Ramos (cell line): ENCODE measurements around the gene SPSB1.

ENCODE experiments used
- in situ Hi-C: fragments of 300-500 bp; cut with MboI; formaldehyde crosslinking; loops from one replicate; pipeline ENCODE4 v1.14.3; 2022; ENCODE audit warnings: low sequenced_read_pairs; ENCODE audit not compliant: unreplicated experiment

The SPSB1 gene

DNA sequence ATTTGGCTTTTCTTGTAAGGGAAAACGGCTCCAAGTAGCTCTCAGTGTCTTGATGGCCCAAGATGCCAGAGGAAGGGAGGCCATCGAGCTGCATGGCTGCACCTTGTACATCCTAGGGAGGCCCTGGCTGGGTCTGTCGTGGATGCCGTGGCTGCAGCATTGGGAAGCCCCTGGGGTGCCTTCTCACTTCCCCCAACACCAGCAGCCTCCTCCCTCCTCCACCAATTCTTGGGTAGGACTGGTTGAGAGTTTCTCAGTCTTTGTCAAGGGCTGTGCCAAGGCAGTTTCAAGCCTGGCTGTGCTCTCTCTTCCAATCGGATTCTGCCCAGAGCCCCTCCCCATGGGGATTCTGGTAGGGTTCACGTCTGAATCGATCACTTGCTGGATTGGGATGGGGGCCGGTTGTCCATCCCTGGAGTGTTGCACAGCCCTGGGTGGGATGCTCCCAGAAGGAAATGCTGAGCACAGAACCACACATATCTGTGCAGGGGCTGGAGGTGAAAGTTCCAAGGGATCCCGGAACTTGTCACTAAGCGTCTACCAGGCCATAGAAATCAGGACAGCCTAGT lies 14.0 kb upstream of the SPSB1 start:
- in situ Hi-C loops = no loop called here

DNA sequence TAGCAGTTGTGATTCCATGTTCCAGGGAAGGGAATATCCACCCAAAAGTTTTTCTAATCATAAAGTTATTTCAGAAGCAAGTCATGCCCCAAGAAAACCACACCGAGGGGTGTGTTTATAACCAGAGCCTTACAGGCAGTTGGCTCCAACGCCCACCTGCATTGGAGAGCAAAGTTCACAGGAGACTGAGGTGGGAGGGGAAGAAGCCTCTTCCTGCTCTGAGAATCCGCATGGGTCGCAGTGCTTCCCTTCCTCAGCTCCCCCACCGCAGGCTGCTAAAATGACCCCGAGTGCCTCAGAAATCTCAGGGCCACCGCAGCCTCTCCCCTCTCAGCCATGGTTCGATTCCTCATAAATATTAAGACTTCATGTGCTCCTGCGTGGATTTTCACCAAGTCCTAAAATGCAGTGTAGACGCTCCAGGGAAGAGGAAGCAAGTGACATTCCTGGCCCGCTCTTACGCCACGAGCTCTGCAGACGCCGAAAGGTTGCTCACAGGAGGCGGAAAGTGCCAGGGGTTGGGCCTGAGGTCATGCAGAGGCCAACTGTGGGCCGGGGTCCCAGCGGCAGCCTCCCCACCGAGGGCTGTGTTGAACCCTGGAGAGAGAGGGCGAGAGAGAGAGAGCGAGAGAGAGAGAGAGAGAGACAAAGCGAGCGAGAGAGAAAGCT lies 13.4 kb upstream of the SPSB1 start:
- in situ Hi-C loops = no loop called here

DNA sequence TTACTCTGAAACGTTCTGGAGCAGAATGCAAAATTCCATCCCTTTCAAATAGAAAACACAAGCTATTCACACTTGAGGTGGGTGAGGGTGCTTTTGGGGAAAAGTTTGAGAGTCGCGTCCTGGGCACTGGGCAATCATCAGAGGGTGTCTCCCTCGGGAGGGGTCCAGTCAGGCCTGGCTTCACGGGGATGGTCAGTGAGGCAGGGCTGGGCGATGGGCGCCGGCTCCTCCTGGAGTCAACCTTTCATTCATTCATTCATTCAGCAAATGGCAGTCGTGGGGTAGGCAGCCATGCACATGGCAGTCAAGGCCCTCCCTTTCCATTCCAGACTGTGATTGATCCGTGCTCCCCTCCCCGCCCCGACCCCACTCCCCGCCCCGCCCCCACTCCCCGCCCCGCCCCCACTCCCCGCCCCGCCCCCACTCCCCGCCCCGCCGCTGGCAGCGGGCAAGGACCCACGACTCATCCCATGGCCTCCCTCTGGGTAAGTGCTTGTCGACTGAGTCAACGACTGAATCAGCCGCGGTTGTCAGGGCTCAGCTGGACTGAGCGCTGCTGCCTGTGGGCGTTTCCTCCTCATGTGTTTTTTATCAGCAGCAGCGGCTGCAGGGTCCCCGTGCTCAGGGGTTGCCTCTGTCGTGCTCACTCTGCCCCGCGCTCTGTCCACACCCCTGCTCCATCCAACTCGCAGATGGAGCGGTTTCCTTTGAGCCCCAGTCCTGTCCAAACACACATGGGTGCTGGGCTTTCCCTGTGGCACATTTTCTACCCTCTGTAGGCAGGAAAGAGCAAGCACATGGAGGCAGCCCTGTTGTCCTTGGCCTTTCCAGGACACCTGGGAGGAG lies 12.5 kb upstream of the SPSB1 start:
- in situ Hi-C loops = loop anchor here (10.0 kb wide), 1 partner anchor 205 kb away; no protein-coding TSS in a partner anchor

DNA sequence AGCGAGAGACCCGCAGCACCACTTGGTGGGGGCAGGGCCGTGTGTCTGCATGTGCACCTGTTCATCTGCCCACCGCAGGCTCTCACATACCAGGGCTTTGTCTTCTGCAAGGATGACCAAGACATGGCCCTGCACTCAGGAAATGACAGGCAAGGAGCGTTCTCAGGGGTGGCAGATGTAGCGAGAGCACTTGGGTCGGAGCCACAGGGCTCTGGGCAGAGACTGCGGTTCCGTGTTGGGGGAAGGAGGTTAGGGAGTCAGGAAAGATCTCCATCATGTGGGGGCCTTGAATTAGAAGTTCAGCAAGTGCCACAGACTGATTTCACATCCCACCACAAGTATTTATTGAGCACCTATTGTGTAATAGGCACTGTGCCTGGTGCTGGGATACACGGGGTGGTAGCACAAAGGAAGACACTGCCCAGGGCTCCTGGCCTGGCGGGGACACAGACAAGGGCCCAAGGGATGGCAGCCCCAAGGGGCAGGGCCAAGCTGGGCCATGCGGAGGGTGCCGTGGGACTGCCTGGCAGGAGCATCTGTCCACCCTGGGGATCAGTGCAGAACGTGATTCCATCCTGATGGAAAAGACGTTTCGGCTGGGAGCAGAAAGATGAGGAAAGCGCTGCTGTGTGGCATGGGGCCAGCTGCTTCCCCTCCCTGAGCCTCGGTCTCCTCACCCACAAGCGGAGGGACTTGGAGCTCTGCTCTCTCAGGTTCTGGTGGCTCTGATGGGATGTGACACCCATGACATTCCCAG lies 11.4 kb upstream of the SPSB1 start:
- in situ Hi-C loops = loop anchor here (10.0 kb wide), 1 partner anchor 204 kb away; no protein-coding TSS in a partner anchor

DNA sequence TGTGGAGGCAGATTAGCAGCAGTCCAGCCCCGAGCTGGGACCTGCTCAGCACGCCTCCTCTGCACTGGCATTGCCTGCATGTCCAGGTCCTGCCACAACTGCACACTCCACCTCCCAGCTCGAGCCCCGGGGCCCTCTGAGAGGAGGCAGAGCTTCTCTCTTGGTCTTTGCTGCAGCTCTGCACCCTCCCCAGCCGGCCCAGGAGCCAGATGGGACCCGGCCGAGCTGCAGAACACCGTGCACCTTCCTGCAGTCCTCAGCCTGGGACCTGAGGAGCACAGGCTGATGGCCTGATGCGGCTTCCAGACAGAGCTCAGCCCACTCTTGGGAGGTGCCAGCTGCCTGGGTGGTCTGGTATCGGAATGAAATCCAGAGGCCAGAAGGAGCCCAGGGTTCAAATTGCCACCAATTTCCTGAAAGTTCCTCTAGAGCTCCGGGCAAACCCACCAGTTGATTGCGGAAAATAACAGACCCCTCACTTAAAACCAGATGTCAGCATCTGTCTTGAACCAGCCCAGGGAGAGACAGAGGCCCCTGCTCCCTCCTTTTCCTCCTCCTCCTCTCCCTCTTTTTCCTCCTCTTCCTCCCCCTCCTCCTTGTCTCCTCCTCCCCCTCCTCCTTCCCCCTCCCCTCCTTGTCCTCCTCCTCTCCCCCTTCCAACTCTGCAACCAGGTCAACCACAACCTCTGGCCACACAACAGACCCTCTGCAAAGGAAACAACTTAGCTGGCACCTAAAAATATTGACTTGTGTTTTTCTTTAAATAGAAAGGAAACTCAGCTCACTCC lies 10.6 kb upstream of the SPSB1 start:
- in situ Hi-C loops = loop anchor here (10.0 kb wide), 1 partner anchor 203 kb away; no protein-coding TSS in a partner anchor

DNA sequence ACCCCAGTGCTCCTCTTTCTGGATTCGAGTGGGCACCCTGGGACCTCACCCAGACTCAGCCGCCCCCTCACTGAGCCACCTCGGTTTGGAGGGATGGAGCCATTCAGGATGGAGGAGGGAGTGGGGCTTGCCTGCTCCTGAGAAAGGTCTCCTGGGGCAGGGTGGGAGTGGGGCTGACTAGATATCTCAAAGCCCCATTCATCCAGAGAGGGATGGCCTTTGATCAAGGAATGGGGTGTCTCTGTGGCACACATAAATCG lies 10.1 kb upstream of the SPSB1 start:
- in situ Hi-C loops = loop anchor here (10.0 kb wide), 1 partner anchor 202 kb away; no protein-coding TSS in a partner anchor

DNA sequence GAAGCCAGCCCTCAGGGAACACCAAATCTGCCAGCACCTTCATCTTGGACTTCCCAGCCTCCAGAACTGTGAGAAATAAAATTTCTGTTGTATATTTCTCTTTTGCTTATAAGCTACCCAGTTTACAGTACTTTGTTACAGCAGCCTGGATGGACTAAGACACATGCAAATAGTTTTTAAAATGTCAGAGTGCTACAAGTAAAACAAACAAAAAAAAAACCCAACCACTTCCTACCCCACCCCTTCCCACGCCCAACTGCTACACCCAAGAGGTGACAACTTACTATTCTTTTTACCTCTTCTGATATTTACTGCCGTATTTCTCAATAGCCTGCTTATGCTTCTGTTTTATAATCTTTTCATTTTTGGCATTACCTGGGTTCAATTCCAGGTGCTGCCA lies 8.6 kb upstream of the SPSB1 start:
- in situ Hi-C loops = loop anchor here (10.0 kb wide), 1 partner anchor 201 kb away; no protein-coding TSS in a partner anchor

DNA sequence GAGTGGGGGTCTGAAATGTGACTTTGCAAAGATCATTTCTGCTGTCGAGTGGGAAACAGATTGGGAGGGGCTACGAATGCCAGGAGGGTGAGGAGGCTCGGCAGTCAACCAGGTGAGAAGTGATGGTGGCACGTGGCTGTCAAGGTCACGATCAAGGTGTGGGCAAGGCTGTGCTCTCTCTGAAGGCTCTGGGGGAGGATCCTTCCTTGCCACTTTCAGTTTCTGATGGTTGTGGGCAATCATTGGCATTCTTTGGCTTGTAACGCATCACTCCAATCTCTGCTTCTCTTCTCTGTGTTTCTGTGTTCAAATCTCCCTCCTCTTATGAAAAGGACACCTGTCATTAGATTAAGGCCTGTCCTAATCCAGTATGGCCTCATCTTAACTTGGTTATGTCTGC lies 6.1 kb upstream of the SPSB1 start:
- in situ Hi-C loops = loop anchor here (5.0 to 10.0 kb wide), 2 partner anchors 171 to 198 kb away; no protein-coding TSS in a partner anchor

DNA sequence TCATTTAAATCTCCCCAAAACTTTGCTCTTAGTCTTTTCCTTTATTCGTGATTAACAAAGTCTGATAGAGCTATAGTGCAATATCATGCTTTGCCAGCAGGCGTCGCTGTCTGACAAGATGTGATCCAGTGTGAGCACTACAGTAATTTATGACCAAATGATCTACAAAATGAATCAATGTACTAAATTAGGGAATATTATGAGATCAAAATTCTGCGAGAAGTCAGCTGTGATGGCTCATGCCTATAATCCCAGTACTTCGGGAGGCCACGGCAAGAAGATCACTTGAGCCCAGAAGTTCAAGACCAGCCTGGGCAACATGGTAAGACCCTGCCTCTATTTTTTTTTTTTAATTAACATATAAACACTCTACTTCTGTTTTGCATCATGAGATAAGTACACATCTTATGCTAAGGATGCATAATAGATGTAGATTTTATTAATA lies 3.6 kb upstream of the SPSB1 start:
- in situ Hi-C loops = loop anchor here (5.0 to 10.0 kb wide), 2 partner anchors 168 to 196 kb away; no protein-coding TSS in a partner anchor

DNA sequence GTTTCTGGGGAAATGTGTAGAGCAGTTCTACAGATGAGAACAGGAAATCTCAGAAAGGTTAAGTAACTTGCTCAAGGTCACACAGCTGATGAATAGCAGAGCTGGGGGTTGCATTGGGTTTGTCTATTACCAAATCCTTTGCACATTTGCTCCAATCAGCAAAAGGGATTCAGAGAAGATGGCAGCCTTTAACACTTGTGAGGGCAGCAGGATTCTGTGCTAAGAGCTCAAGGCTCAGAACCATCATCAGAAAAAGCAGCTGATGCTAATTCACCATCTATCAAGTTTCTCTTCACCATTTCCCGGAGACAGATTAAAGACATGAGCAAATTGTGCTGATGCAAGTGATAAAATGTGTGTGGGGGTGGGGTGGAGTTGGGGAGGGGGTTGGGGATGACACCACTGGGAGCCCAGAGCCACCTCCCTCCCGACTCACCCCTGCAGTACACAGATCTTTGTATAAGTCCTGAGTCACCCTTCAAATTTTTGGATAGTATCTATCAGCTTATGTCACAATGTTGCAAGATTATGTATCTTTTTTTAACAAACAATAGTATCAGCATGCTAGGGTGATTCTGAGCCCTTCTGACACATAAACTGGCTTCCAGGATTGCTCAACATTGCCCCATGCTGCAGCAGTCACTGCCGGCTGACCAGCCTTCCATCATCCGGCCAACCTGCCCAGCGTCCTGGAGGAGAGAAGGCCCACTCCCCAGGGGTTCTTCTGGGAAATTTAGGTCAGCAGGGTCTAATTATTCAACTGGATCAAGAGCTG lies 2.8 kb upstream of the SPSB1 start:
- in situ Hi-C loops = loop anchor here (5.0 to 10.0 kb wide), 2 partner anchors 167 to 195 kb away; no protein-coding TSS in a partner anchor

DNA sequence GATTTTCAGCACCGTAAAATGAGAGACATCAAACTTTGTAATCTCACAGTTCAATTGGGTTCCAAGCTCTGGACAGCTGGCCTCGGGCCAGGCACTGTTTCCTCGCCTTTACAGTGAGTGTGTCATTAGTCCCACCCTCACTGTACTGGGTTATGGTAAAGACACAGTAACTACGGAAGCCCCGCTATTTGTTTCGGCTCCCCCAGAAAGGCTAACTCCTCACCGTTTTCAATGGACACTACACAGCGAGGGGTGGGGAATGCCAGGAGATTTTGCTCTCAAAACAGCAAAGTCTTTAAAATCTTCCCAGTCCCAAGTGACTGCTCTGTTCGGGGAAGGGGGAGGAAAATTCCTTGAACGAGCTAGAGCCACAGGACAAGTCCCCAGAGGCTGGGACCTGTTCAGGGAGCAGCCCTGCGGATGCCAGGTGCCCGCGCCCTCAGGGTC lies 757 bp upstream of the SPSB1 start:
- in situ Hi-C loops = no loop called here

DNA sequence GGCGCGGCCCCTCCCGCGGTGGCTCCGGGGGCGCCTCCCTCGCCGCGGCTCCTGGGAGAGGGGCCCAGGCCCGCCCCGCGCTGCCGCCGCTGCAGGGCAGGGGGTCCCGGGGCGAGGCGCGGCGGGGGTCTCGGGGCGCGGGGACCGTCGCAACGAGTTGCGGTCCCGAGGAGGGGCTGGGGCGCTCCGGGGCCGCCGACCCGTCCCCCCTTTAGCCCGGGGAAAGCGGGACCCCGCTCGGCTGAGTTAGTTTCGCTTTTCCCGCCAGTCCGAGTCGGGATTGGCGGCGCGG lies 493 bp downstream of the SPSB1 start:
- in situ Hi-C loops = no loop called here

DNA sequence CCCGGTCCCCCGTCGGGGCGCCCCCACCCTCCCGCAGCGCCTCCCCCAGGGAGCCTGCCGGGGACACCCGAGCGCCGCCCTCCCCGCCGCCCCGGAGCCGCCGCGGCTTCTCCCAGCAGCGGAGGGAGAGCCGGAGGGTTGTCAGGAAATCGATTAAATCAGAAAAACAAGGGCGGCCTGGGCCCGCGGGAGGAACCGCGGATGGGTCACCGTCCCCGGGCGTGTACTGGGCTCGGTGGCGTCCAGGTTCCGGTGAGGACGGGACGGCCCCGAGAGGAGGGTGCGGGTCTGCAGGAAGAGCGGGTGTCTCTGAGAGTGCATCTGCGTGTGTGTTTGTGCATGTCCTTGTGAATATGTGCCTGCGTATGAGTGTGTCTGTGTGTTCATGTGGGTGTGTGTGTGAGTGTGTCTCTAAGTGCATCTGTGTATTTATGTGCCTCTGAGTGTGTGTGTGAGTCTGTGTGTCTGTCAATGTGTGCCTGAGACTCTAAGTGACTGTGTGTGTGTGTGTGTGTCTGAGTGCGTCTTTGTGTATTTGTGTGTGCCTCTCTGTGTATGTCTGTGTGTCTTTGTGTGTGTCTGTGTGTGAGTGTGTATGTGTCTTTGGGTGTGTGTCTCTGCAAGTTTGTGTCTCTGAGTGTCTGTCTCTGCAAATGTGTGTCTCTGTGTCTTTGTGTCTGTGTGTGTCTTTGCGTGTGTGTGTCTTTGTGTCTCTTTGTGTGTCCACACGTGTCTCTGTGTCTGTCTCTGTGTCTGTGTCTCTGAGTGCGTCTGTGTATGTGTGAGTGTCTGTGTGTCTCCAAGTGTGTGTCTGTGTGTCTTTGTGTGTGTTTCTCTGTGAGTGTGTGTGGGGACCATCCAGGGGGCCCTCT lies 1.1 kb downstream of the SPSB1 start:
- in situ Hi-C loops = no loop called here

DNA sequence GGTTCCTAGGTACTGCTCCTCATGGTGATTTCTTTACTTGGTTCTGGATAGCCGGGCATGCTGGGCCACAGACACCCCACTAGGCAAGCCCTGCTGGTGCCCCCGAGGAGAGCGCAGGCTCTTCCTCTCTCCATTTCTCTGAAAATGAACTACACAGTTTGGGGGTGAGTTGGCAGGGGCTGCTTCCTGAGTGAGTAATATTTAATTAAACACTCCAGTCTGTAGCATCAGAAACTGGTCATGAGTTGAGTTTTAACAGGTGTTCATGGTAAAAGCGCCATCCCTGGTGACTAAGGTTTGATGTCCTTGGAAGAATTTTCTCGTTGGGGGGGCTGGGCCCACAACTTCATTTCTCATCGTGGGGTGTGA lies 1.7 kb downstream of the SPSB1 start:
- in situ Hi-C loops = no loop called here

DNA sequence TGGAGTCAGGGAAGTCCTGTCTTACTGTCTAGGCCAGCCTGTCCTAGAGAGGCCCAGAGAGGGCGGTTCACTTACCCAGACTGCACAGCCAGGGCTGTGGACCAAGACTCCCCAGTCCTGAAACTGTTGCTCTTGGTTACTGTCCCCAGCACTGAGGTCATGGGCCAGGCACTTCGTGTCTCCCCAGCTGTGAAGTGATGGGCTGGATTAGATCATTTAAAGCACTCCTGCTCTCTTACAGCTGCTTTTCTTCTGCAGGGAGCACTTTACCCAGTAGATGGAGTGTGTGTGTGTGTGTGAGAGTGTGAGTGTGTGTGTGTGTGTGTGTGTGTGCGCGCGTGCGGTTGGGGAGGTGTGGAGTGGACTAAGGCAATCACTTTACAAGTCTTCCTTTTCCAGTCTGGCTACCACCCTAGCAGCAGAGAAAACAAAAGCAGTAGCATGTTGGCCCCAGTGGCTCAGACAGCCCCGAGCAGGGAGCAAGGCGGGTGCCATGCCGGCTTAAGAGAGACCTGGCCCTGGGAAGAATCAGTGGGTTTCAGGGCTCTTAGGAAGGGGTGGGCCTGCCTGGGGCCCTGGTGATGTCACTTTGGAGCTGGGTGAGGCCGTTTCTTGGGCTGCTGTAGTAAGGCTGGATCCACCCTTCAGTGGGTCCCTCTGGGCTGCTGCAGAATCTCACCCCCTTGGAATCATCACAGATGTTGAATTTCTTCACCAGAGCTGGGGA lies 2.4 kb downstream of the SPSB1 start:
- in situ Hi-C loops = no loop called here

DNA sequence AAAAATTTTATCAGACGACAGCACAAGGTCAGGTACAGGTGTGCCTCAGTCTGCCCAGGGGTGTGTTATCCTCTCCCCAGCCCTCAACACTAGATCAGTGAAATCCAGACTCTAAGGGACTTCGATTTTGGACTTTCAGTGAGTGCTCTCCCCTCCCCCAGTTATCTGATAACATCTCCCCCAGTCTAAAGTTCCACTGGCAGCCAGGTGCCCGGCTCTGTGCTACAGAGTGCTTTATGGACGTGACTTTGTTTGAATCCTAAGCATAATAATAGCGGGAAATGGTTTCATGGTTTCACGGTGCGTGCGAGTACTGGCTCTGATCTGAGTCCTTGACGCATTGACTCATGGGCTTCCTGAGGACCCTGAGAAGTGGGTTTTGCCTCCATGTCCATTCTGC lies 3.2 kb downstream of the SPSB1 start:
- in situ Hi-C loops = no loop called here

DNA sequence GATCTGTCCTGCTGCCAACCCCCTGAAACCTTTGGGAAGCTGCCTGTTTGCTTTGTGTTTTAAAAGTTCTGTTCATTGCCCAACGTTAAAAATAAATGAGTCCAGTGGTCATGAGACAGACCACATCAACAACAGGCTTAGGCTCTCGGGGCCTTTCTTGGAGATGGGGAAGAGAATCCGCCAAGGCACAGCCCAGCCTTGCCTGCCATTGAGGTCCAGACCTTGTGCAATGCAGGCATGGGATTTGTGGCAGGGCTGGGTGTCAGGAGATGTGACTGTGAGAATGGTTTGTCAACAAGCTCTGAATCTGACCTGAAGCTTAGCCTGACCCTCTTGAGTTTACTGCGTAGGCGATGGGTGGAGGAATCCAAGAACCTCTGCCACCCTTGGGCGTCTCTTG lies 4.2 kb downstream of the SPSB1 start:
- in situ Hi-C loops = no loop called here
